Uterus (tissue), 4 donors: ENCODE data around the gene TNFRSF9. TPM values are rescaled to one million over a fixed set of nuclear protein-coding genes. Genes with fewer than 3 reads are reported as not detected.

ENCODE experiments used
- DNase-seq, 2 donors: peaks; one replicate each; pipeline ENCODE4 v3.0.0-alpha.2; 2019 to 2020
- H3K27ac ChIP-seq, 2 donors: fragments of 200-600 bp; sonication (generic); 1 replicate in 1 of 2; 2 replicates in 1 of 2; pipeline ENCODE4 v1.5.1; 2016 to 2018
- H3K27me3 ChIP-seq, 2 donors: fragments of 200-600 bp; sonication (generic); one replicate each; pipeline ENCODE4 v1.5.1; 2018 to 2019; ENCODE audit warnings: control low read depth in 1 of 2
- H3K36me3 ChIP-seq, 2 donors: fragments of 200-600 bp; sonication (generic); one replicate each; pipeline ENCODE4 v1.5.1; 2019; ENCODE audit warnings: control low read depth in 1 of 2
- H3K4me1 ChIP-seq, 2 donors: fragments of 200-600 bp; sonication (generic); one replicate each; pipeline ENCODE4 v1.5.1; 2018 to 2019; ENCODE audit warnings: control low read depth in 1 of 2
- H3K4me3 ChIP-seq, 2 donors: fragments of 200-600 bp; sonication (generic); 1 replicate in 1 of 2; 2 replicates in 1 of 2; pipeline ENCODE4 v1.5.1; 2018 to 2019; ENCODE audit warnings: mild to moderate bottlenecking in 1 of 2
- H3K9me3 ChIP-seq, 2 donors: fragments of 200-600 bp; sonication (generic); one replicate each; pipeline ENCODE4 v1.5.1; 2019; ENCODE audit warnings: control low read depth in 1 of 2
- CTCF ChIP-seq, 4 experiments: fragments of 200-600 bp in 2 of 4; fragments of 450-650 bp in 2 of 4; sonication (generic) in 2 of 4; IDR thresholded peaks; one replicate each; pipeline ENCODE4 v1.5.1; 2016 to 2019; ENCODE audit warnings: antibody characterized with exemption in 4 of 4, mild to moderate bottlenecking in 2 of 4, moderate library complexity in 1 of 4
- POLR2A ChIP-seq, 2 donors: fragments of 450-650 bp; IDR thresholded peaks; one replicate each; pipeline ENCODE4 v1.6.1; 2016; ENCODE audit warnings: antibody characterized with exemption in 2 of 2, mild to moderate bottlenecking in 1 of 2, moderate library complexity in 1 of 2
- intact Hi-C: fragments of 100-400 bp; cut with DNase I; formaldehyde crosslinking; loops from one replicate; pipeline ENCODE4 v1.15.1; 2023; ENCODE audit warnings: low total_unique reads
- total RNA-seq, 4 donors: library from RNA; depleted of rRNA in 3 of 4; stranded (reverse); fragments of >200 nt in 3 of 4; gene quantifications; one replicate each; pipeline versions ENCODE4 v1.1.0 to v1.2.4, GENCODE V29; 2014 to 2023
- donor health status: DM: yes; HTN: yes; CAD: no.

The TNFRSF9 gene
- total RNA-seq, 4 donors from 2014 or later: not detected

GRCh38 chr1:7879228-7879627, 61.4 kb downstream of the TNFRSF9 start:
- Histone ChIP-seq H3K4me3 (no peak overlapping the region), H3K36me3 (no peaks in the 10 kb centered on the region), H3K4me1 (no peaks in the 10 kb centered on the region), H3K9me3 (peaks cover 0 to 12% of the 10 kb centered on the region in 2 donors), H3K27ac (no peak overlapping the region), H3K27me3 (no peaks in the 10 kb centered on the region)
- DNase-seq: no peak
- intact Hi-C loops: no loop called here
- TF ChIP-seq POLR2A (IDR thresholded peaks at IDR 0.05): no peak
- TF ChIP-seq CTCF (IDR thresholded peaks at IDR 0.05): no peak

GRCh38 chr1:7878027-7878426, 62.6 kb downstream of the TNFRSF9 start:
- DNase-seq: no peak
- Histone ChIP-seq H3K27ac (no peak overlapping the region), H3K36me3 (no peaks in the 10 kb centered on the region), H3K4me3 (no peak overlapping the region), H3K9me3 (peaks cover 0 to 12% of the 10 kb centered on the region in 2 donors), H3K4me1 (no peaks in the 10 kb centered on the region), H3K27me3 (no peaks in the 10 kb centered on the region)
- TF ChIP-seq CTCF (IDR thresholded peaks at IDR 0.05) (no peak), POLR2A (IDR thresholded peaks at IDR 0.05) (no peak)
- intact Hi-C loops: no loop called here

GRCh38 chr1:7873801-7874795, 66.5 kb downstream of the TNFRSF9 start:
- DNase-seq: no peak
- Histone ChIP-seq H3K27ac (no peak overlapping the region), H3K4me3 (no peak overlapping the region), H3K36me3 (no peaks in the 10 kb centered on the region), H3K27me3 (no peaks in the 10 kb centered on the region), H3K9me3 (peaks cover 0 to 12% of the 10 kb centered on the region in 2 donors), H3K4me1 (no peaks in the 10 kb centered on the region)
- no peak for TF ChIP-seq POLR2A (IDR thresholded peaks at IDR 0.05)
- no peak for TF ChIP-seq CTCF (IDR thresholded peaks at IDR 0.05)
- intact Hi-C loops: no loop called here

GRCh38 chr1:7871136-7871535, 69.5 kb downstream of the TNFRSF9 start:
- Histone ChIP-seq H3K4me1 (no peaks in the 10 kb centered on the region), H3K36me3 (no peaks in the 10 kb centered on the region), H3K27ac (no peak overlapping the region), H3K9me3 (no peaks in the 10 kb centered on the region), H3K4me3 (no peak overlapping the region), H3K27me3 (no peaks in the 10 kb centered on the region)
- intact Hi-C loops: no loop called here
- no peak for DNase-seq
- no peak for TF ChIP-seq POLR2A (IDR thresholded peaks at IDR 0.05)

GRCh38 chr1:7869136-7869920, 71.3 kb downstream of the TNFRSF9 start:
- H3K27ac ChIP-seq: no peak overlapping the region
- no peak for DNase-seq
- intact Hi-C loops: no loop called here

More at GRCh38 chr1:7869136-7869920, 71.3 kb downstream of the TNFRSF9 start:
- Histone ChIP-seq H3K4me3 (no peak overlapping the region), H3K4me1 (no peaks in the 10 kb centered on the region), H3K9me3 (no peaks in the 10 kb centered on the region), H3K36me3 (no peaks in the 10 kb centered on the region), H3K27me3 (no peaks in the 10 kb centered on the region)
- TF ChIP-seq CTCF (IDR thresholded peaks at IDR 0.05) (no peak), POLR2A (IDR thresholded peaks at IDR 0.05) (no peak)
